HG02623 (cell line): Measurements from ENCODE around the gene NR2C2.
A peak's percentile ranks its signal among the peaks of the same experiment; 100 is the strongest.

ENCODE experiments used
- ATAC-seq: cut with Tn5 transposase; IDR thresholded peaks from one replicate; pipeline ENCODE4 v1.9.1; 2021; ENCODE audit warnings: moderate library complexity; ENCODE audit not compliant: unreplicated experiment

NR2C2 gene

GRCh38 chr3:15056676-15057404, 109.5 kb downstream of the NR2C2 start:
- ATAC-seq = no peak

- no peak for ATAC-seq
Measured at GRCh38 chr3:15060029-15060428, 112.6 kb downstream of the NR2C2 start.

DNA sequence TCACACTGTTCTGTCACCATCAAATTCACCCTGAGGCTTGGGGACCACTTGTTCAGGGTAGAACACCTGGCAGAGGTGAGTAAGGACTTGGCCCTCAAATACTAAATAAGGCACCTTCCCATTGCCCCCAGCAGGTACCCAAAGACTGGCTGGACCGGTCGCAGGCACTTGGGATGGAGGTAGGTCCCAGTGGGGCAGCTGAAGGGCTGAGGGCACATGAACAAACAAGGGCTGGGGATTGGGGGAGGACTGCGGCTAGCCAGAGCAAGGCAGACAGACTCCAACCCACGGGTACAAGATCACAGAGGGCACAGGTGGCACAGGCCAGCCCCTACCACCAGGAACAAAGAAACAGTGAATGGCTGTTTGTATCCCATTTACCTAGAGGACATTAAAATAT, 115.9 kb downstream of the NR2C2 start:
- ATAC-seq = no peak

GRCh38 chr3:15063656-15064286, 116.4 kb downstream of the NR2C2 start:
- no peak for ATAC-seq

GRCh38 chr3:15064299-15064834, 117.0 kb downstream of the NR2C2 start:
- ATAC-seq = peak; percentile 15

DNA sequence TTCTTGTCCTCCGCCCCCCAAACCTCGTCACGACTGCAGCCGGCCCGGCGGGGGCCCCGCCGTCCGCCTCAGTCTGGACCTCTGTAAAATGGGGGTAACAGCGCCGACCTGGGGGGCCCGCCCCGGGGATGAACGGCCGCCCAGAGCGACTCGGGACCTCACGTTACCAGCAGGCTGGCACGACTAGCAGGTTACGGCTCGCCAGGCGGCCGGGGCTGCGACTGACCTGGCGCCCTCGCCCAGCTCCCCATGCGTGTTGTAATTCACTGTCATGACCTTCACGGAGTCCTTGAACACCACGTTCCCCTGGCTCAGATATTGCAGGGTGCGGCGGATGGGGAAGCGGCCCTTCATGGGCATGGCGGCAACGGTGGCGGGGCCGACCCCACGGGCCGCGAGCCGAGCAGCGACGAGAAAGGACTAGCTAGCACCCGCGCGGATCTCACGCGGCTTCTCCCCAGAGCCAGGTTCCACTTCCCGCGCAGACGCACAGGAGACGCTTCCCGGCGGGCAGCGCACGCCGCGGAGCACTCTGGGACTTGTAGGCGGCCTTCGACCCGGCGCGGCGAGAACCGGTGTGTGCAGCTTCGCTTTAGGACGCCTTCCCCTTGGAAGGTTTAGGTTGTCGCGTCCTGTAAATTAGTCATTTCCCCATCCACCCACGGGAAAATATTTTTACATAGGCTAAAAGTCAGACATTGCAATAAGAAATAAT, 117.6 kb downstream of the NR2C2 start, which contains the start of gene MRPS25:
TSS of gene MRPS25 (minus strand) at position 481 of the 715 bp plus-strand sequence. CDS start at position 360, 121 bp downstream.
- peak; percentile 97 for ATAC-seq

- no peak for ATAC-seq
Measured at GRCh38 chr3:15065550-15066007, 118.2 kb downstream of the NR2C2 start.

DNA sequence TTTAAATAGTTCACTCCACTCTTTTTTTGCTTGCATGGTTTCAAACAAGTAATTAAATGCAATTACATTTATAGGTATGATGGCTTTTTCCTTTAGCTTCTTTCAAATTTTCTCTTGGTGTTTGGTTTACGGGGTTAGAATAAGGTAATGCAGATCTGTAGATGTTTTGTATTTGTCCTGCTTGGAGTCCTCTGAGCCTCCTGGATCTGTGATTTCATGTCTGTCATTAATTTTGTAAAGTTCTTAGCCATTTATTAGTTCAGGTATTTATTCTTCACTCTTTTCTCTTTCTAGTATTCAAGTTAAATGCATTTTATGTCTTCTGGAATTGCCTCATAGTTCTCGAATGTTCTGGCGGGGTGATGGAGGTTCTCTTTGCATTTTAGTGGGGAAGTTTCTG, 119.1 kb downstream of the NR2C2 start:
- ATAC-seq = no peak

DNA sequence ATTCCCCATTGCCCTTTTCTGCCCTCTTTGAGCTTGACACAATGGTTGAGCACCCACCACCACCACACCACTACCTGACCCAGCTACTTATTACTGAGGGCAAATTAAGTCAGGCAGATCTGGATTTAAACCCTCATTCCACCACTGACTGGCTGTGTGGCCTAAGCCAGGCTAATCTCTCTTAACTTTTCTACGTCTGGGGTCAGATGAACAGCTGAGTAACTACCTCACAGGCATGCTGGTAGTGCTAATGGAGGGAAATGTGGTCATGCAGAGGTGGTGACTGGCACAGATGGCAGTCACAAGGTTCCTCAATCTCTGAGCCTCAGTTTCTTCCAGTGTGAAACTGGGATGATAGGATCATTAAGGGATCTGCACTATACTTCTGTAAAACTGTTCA, 122.1 kb downstream of the NR2C2 start:
- no peak for ATAC-seq

- no peak for ATAC-seq
Measured at GRCh38 chr3:15071699-15072098, 124.3 kb downstream of the NR2C2 start.

GRCh38 chr3:15074500-15074899, 127.1 kb downstream of the NR2C2 start:
- ATAC-seq = no peak

GRCh38 chr3:15079091-15079490, 131.7 kb downstream of the NR2C2 start:
- ATAC-seq = no peak

DNA sequence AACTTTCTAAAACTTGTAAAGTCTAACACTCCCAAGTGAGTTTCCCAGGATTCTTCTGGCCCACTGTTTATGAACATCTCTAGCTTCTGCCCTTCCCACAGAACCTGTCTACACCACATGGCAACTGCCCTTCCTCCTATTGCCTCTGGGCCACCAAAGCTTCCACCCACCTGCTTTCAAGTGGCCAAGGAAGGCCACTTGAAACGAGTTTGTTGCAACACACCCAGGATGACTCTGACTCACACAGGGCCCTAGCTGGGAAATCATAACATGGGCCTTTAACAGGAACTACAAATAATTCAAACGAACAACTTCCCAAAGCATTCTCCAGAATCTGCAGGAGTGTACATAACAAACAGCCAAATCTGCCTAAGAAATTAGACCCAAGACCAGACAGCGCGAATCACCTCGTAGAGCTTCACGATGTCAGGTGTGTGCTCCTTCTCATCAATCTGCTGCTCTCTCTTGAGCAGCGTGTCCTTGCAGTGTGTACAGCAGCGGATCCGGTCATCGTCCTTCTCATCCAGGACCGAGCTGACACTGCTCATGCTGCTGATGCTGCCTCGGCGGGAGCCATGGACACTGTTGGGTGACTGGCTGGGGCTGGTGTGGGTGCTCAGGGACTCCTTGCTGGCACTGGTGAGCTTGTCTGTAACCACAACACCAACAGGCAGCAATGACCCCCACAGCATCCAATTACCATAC, 134.7 kb downstream of the NR2C2 start:
- no peak for ATAC-seq

DNA sequence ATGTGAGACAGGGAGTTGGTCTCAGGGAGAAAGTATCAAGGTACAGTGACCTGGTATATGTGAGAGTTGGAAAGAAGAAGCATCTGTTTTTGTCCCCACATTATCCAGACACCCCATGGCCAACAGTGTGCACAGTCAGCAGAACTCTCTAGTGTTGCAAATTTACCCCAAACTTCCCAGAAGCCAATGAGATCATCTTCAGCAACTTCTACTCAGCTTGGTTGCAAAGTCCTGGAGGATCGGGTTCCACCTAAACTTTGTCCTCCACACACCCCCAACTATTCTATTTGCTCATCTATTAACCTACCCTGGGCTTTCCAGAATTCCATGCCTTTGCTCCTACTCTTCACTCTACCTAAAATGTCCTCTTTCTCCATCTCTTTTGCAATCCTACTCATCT, 135.9 kb downstream of the NR2C2 start:
- no peak for ATAC-seq

- no peak for ATAC-seq
Measured at GRCh38 chr3:15086263-15086662, 138.9 kb downstream of the NR2C2 start.

DNA sequence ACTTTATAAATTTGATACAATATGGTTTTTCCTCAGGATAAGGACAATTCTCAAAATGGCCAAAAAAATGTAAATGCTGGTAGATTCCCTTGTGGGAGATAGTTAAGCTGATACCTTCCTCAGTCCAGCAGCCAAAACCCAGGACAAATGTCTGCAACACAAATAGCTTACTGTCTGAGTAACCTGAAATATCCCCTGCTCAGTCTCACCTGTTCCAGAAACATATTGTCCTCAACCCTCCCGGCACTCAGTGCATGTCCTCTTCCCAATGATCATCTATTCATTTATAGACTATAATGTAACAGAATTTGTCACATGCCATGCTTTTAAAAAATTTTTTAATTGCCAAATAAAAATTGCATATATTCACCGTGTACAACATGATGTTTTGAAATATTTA, 139.3 kb downstream of the NR2C2 start:
- ATAC-seq = no peak

GRCh38 chr3:15089201-15089600, 141.8 kb downstream of the NR2C2 start:
- ATAC-seq = no peak

GRCh38 chr3:15091575-15091974, 144.2 kb downstream of the NR2C2 start:
- ATAC-seq = no peak

- ATAC-seq = no peak
Measured at GRCh38 chr3:15092686-15093085, 145.3 kb downstream of the NR2C2 start.

GRCh38 chr3:15094187-15094875, 146.9 kb downstream of the NR2C2 start:
- no peak for ATAC-seq
